ENCODE measurements around the gene PRKCA.

- TF ChIP-seq CTCF (IDR thresholded peaks at IDR 0.05; ENCODE audit: insufficient read depth, low read length) = no peak
- TF ChIP-seq SPI1 (IDR thresholded peaks at IDR 0.05; ENCODE audit: borderline replicate concordance, low read depth) = no peak
Measured at GRCh38 chr17:66849032-66849655, 546.7 kb downstream of the PRKCA start.

Data from HL-60 (cell line).